Measurements from ENCODE around the gene BTBD16.

DNA sequence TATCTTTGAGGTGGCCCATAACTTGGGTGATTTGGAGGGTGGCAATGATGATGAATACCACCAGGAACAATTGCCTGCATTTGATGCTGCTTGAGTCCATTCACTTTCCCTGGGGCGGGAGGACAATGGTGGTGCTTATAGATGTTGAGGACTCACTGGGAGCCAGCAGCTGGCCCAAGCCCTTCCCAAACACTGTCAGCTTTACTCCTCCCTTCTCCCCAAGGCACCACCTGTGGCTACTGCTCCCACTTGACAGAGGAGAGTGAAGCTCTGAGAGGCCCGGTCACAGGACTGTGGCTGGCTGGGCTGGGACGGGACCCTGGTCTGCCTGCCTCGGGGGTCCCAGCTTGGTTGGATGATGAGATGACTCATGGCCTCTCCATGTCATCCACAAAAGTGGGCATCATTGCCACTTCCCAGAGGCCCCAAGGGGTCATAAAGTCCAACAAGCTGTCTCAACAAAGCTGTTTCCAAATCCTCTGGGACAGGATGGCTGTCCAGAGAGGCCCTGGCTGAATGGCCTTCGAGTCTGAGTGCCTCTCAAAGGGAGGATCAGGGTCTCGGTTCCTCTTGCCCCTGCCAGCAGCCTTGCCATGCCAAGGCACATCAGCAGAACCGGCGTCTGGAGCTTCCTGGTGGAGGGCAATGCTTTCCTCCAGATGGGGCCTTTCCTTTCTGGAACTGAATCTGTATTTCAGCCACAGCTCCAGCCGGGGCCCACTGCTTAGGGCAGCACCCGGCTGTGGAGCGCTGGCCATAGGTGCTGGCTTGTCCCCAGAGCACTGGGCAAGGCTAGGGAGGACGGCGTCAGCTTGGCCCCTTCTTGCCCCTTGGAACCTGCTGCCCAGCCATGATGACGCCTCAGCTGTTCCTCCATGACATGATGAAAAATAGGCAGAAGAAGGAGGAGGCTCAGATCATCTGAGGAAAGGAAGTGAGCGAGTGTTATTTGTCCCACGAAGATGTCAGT, 56.4 kb downstream of the BTBD16 start:
- no peak for TF ChIP-seq EP300 (IDR thresholded peaks at IDR 0.05)
- no peak for TF ChIP-seq POLR2A (IDR thresholded peaks at IDR 0.05)
- TF ChIP-seq, protein P1, sequence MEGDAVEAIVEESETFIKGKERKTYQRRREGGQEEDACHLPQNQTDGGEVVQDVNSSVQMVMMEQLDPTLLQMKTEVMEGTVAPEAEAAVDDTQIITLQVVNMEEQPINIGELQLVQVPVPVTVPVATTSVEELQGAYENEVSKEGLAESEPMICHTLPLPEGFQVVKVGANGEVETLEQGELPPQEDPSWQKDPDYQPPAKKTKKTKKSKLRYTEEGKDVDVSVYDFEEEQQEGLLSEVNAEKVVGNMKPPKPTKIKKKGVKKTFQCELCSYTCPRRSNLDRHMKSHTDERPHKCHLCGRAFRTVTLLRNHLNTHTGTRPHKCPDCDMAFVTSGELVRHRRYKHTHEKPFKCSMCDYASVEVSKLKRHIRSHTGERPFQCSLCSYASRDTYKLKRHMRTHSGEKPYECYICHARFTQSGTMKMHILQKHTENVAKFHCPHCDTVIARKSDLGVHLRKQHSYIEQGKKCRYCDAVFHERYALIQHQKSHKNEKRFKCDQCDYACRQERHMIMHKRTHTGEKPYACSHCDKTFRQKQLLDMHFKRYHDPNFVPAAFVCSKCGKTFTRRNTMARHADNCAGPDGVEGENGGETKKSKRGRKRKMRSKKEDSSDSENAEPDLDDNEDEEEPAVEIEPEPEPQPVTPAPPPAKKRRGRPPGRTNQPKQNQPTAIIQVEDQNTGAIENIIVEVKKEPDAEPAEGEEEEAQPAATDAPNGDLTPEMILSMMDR (IDR thresholded peaks at IDR 0.05): no peak
